Measurements from ENCODE around the gene CYP4F11.

DNA sequence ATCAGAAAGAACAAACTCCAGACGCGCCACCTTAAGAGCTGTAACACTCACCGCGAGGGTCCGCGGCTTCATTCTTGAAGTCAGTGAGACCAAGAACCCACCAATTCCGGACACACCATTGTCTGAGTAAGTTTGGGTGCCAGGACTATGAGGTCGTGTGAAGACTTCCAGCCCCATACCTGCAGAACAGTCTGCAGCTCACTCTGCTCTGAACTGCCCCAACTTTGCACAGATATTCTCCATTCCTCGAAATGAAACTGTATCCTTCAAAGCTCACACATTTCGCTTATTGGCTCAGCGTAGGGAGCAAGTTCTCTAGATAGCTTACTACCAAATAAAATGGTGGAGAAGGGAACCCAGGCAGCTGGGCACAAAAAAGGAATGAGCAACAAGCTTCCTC lies 33.8 kb downstream of the CYP4F11 start:
- TF ChIP-seq CTCF (IDR thresholded peaks at IDR 0.05) (no peak), POLR2A (IDR thresholded peaks at IDR 0.05) (no peak)
